WERI-Rb-1 (cell line): Measurements from ENCODE around the gene CEBPB.

ENCODE experiments used
- DNase-seq: peaks from one replicate; pipeline ENCODE4 v3.0.0-alpha.2; 2020
- H3K27ac ChIP-seq: fragments of 250-450 bp; sonication (Bioruptor Pico); 2 replicates; pipeline ENCODE4 v1.5.1; 2020; ENCODE audit warnings: mild to moderate bottlenecking, moderate library complexity
- H3K27me3 ChIP-seq: fragments of 250-450 bp; sonication (Bioruptor Pico); 2 replicates; pipeline ENCODE4 v1.5.1; 2021; ENCODE audit warnings: mild to moderate bottlenecking, low read depth, moderate library complexity; ENCODE audit not compliant: insufficient read depth, severe bottlenecking
- H3K36me3 ChIP-seq: fragments of 250-450 bp; sonication (Bioruptor Pico); 2 replicates; pipeline ENCODE4 v1.5.1; 2020; ENCODE audit warnings: mild to moderate bottlenecking, moderate library complexity
- H3K4me3 ChIP-seq: 2 replicates; pipeline ENCODE4 v1.5.1; 2011; ENCODE audit warnings: low read depth, mild to moderate bottlenecking, control low read depth, low read length
- H3K9me3 ChIP-seq: fragments of 250-450 bp; sonication (Bioruptor Pico); 2 replicates; pipeline ENCODE4 v1.5.1; 2021; ENCODE audit warnings: mild to moderate bottlenecking, moderate library complexity; ENCODE audit not compliant: severe bottlenecking
- TF ChIP-seq, protein P1 (sequence below): IDR thresholded peaks from 2 replicates; pipeline ENCODE4 v1.5.1; 2011; ENCODE audit warnings: low read depth, mild to moderate bottlenecking, control low read depth, inconsistent platforms, low read length

The CEBPB gene

DNA sequence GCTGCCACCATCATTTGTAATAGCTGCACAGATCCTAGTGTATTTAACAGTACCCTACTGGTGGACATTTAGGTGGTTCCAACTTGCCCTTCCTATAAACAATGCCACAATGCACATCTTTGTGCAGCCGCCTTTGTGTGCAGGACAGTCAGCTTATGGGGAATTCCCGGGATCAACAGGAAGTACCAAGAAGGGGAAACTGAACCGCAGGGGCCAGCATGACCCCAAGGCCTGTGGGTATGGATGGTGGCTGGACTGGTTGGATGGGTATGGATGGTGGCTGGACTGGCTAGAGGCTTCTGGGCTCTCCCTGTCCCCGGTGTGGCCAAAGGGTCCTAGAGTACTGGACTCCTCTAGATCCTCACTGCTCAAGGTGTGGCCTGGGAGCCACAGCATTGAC, 46.7 kb downstream of the CEBPB start:
- Histone ChIP-seq H3K9me3 (no peaks in the 10 kb centered on the region), H3K36me3 (no peaks in the 10 kb centered on the region), H3K4me3 (no peak overlapping the region), H3K27ac (no peak overlapping the region), H3K27me3 (no peaks in the 10 kb centered on the region)
- DNase-seq: no peak
- TF ChIP-seq, protein P1, sequence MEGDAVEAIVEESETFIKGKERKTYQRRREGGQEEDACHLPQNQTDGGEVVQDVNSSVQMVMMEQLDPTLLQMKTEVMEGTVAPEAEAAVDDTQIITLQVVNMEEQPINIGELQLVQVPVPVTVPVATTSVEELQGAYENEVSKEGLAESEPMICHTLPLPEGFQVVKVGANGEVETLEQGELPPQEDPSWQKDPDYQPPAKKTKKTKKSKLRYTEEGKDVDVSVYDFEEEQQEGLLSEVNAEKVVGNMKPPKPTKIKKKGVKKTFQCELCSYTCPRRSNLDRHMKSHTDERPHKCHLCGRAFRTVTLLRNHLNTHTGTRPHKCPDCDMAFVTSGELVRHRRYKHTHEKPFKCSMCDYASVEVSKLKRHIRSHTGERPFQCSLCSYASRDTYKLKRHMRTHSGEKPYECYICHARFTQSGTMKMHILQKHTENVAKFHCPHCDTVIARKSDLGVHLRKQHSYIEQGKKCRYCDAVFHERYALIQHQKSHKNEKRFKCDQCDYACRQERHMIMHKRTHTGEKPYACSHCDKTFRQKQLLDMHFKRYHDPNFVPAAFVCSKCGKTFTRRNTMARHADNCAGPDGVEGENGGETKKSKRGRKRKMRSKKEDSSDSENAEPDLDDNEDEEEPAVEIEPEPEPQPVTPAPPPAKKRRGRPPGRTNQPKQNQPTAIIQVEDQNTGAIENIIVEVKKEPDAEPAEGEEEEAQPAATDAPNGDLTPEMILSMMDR: no peak

DNA sequence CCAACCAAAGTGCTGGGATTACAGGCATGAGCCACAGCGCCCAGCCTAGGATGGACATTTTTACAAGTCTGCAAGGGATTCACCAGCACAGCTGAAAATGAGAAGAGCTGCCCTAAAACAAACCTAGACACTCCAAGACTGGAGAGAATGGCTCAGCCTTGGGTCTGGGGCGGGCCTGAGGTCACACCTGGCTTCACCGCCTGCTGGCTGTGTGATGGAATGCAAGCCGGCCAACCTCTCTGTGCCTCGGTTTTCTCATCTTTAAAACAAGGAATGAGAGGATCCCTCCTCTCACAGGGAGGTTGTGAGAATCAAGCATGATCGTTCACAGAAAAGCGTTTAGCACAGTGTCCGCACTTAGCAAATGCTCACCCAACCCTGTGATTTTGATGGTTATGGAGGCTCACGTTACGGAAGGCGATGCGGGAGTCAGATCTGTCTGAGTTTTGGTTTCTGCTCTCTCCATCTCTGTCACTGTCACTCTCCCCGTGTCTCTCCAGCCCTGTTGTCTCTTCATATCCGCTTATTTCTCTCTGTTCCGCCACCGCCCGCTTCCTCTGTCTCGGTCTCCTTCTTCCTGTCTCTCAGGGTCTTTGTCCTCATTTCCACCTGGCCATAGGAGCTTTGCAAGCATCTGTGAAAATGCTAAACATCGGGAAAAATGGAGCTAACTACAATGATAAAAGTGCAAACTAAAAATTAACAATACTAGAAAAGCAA, 47.6 kb downstream of the CEBPB start:
- DNase-seq: no peak
- H3K27ac ChIP-seq: no peak overlapping the region
- no peaks in the 10 kb centered on the region for H3K9me3 ChIP-seq
- no peaks in the 10 kb centered on the region for H3K27me3 ChIP-seq
- TF ChIP-seq, protein P1: no peak
- H3K36me3 ChIP-seq: no peaks in the 10 kb centered on the region
- H3K4me3 ChIP-seq: no peak overlapping the region

DNA sequence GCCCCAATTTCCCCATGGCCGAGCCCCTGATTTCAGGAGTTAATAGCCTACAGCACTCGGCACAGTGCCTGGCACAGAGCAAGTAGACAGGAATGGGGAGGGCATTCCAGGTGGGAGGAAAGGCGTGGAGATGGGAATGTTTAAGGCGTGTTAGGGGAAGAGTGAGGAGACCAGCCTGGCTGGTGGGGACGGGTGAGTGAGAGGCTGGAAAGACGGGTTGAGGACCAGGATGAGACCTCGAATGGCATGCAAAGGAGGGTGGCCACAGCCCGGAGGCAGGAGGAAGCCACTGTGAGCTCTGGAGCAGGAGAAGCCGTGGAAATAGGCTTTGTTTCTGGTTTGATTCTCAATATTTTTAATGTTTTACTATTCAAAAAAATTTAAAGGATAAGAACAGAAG, 49.5 kb downstream of the CEBPB start:
- H3K4me3 ChIP-seq: no peak overlapping the region
- no peak overlapping the region for H3K27ac ChIP-seq
- no peaks in the 10 kb centered on the region for H3K27me3 ChIP-seq
- H3K9me3 ChIP-seq: no peaks in the 10 kb centered on the region
- H3K36me3 ChIP-seq: no peaks in the 10 kb centered on the region
- TF ChIP-seq, protein P1: no peak
- no peak for DNase-seq

DNA sequence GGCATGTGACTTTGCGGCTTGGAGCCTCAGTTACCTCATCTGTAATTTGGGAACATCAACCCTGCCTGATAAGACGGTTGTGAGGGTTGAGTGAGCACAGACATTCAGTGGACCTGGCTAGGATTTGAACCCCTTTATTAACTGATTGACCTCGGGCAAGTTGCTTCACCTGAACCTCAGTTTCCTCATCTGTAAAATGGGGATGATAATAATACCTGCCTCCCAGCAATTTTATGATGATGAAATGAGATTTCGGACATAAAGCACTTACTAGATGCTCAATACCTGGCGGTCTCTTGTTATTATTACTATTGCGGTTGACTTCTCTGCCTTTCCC, 51.5 kb downstream of the CEBPB start:
- no peak overlapping the region for H3K4me3 ChIP-seq
- H3K9me3 ChIP-seq: no peaks in the 10 kb centered on the region
- H3K36me3 ChIP-seq: no peaks in the 10 kb centered on the region
- no peak overlapping the region for H3K27ac ChIP-seq
- no peaks in the 10 kb centered on the region for H3K27me3 ChIP-seq
- no peak for DNase-seq
- TF ChIP-seq, protein P1: no peak
